Cardiac fibroblast (primary cell): ENCODE data around the gene EPHA6.

Experiments
- DNase-seq, 2 donors: peaks; one replicate each; pipeline versions ENCODE4 v3.0.0 to v3.0.0-alpha.2; 2010; ENCODE audit warnings: low read depth in 2 of 2
- H3K4me3 ChIP-seq, 2 donors: replicated peaks in 1 of 2; 1 replicate in 1 of 2; 2 replicates in 1 of 2; pipeline ENCODE4 v1.5.1; 2011; ENCODE audit warnings: low read depth in 2 of 2, low read length in 2 of 2, mild to moderate bottlenecking in 2 of 2, moderate library complexity in 1 of 2
- CTCF ChIP-seq: IDR thresholded peaks from one replicate; pipeline ENCODE4 v1.5.1; 2011; ENCODE audit warnings: low read depth, mild to moderate bottlenecking, low read length, inconsistent platforms

The EPHA6 gene

DNA sequence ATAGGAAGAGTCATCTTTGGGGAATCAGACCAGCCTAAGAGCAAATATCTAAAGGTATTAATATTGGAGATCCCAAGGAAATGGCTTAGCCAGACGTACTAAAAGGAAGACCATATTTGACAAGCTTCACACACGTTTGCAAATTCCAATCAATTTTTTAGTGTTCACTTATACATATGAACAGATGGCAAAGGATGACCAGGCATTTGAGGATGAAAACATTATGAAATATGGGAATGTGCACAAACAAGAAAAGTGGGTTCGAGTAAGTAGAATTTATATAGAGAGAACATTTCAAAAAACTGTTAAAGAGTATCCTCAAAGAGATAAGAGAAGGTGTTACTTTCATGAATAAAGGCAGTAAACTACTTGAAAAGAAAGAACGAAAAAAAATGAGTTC is 981.6 kb downstream of the EPHA6 start:
- TF ChIP-seq CTCF: no peak
- no peak for DNase-seq
- no peak overlapping the region for H3K4me3 ChIP-seq
